Activated CD4-positive, alpha-beta T cell treated with anti-CD3 and anti-CD28 coated beads, Interleukin-2, amount 50 U/mL, for 24 hours (primary cell): Measurements from ENCODE around the gene ATXN1L.
"Not testable (repeated sequence)": the region's sequence is repeated elsewhere in the genome, so short reads cannot be mapped to it uniquely, and the experiment has no call there.

Experiments used
- DNase-seq, 2 donors: peaks; one replicate each; pipeline ENCODE4 v3.0.0-alpha.2; 2020; ENCODE audit warnings: low read depth in 1 of 2, low spot score in 1 of 2

ATXN1L gene, protein sequence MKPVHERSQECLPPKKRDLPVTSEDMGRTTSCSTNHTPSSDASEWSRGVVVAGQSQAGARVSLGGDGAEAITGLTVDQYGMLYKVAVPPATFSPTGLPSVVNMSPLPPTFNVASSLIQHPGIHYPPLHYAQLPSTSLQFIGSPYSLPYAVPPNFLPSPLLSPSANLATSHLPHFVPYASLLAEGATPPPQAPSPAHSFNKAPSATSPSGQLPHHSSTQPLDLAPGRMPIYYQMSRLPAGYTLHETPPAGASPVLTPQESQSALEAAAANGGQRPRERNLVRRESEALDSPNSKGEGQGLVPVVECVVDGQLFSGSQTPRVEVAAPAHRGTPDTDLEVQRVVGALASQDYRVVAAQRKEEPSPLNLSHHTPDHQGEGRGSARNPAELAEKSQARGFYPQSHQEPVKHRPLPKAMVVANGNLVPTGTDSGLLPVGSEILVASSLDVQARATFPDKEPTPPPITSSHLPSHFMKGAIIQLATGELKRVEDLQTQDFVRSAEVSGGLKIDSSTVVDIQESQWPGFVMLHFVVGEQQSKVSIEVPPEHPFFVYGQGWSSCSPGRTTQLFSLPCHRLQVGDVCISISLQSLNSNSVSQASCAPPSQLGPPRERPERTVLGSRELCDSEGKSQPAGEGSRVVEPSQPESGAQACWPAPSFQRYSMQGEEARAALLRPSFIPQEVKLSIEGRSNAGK

DNA sequence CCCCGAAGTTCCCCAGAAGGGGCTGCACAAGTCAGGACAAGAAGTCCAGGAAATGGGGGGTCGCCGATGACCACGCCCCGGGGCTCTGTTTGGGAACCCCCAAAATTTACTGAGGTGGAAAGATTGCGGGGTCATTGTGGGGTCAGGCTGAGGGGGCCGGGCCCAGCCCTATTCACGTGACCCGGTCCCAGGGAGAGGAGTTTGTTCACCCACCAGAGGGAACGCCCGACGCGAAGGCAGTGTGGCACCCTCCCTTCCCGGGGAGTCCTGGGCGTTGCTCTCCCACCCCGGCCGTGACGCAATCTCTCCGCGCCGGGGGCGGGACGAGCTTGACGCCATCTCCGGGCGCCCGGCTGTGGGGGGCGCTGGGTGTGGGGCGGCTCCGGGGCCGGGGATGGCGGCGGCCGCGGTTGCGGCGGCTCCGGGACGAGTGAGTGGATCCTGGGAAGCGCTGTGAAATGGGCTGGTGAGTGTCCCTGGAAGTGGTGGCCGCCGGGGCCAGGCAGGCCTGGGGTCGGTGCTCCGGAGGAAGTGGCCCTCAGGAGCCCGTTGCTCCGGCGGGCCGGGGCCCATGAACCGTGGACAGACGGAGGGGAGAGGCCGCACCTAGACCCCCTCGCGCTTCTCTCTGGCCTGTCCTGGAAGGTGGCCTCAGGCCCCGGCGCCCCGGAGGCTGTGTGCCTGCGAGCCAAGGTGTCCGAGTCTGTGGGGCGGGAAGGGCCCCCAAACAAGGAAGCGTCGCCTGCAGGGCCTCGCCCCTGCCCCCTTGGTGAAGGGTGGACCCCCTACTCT lies at the start of gene ATXN1L:
TSS of gene ATXN1L (plus strand) at position 338 of the 792 bp plus-strand sequence. CDS start 3,765 bp downstream, outside the sequence.
- peak; percentile 89 to 96 for DNase-seq

DNA sequence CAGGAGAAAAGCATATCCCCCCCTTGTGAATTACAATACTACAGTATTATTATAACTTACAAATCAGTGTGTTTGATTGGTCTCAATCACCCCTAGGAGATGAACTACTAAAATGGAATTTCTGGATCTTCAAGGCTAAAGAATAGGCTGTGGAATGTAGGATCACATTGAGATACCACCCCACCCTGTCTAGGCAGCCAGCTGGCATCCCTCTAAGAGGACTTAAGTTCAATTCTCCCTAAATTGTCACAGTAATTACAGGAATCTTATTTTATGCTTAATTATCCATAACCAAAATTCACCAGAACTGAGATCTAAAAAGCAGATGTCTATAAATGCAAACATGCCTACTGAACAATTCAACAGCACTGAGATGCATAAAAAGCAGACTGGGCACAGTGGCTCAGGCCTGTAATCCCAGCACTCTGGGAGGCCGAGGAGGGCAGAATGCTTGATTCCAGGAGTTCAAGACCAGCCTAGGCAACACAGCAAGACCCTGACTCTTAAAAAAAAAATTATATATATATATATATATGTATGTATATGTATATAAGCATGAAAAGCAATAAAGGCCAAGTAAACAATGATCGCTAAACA lies 49.2 kb upstream of the ATXN1L start:
- DNase-seq = no peak

DNA sequence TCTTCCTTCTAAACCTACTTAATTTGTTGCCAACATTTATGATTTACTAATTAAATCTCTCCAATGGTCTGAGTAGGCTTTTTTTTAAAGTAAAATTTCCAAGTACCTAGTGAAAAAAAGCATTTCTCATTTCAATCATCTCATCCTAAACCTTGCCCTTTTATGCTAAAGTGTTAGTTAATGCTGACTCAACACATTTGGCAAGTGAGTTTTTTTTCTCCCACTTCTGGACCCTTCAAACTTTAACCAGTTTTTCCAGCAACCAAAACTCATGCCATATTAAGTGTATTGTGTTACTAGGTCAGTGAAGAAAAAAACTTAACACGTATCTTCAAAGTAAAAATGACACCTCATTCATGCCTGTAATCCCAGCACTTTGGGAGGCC lies 42.5 kb upstream of the ATXN1L start:
- DNase-seq = no peak

DNA sequence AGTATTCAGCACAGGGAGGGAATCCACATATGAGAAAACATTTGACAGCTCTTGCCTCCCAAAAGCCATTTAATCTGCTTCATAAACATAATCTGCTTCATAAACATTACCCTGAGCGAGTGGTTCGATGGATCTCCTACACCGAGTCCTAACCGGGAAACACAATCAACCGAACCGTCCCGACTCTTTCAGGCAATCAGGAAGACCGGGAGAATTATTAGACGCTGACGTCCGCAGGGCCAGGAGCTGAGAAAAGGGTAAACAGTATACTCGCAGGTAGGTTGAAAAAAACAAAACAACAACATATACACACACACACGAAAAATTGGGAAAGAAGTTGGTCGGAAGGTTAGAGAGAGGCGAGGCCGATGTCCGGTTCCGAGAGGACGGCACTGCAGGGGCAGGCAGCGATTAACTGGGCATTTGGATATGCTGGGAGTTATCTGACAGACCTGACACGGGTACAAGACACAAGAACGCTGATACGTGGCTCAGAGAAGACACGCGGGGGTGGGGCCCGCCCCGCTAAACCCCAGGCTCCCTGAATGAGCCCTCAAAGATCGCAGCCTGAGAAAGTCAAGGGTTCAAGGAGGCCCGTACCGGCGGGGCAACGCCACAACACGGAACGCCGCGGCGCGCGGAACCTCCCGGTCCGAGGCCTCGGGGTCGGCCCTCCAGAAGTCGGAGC lies 37.7 kb upstream of the ATXN1L start:
- DNase-seq = peak in 1 of 2 donors; percentile 36

DNA sequence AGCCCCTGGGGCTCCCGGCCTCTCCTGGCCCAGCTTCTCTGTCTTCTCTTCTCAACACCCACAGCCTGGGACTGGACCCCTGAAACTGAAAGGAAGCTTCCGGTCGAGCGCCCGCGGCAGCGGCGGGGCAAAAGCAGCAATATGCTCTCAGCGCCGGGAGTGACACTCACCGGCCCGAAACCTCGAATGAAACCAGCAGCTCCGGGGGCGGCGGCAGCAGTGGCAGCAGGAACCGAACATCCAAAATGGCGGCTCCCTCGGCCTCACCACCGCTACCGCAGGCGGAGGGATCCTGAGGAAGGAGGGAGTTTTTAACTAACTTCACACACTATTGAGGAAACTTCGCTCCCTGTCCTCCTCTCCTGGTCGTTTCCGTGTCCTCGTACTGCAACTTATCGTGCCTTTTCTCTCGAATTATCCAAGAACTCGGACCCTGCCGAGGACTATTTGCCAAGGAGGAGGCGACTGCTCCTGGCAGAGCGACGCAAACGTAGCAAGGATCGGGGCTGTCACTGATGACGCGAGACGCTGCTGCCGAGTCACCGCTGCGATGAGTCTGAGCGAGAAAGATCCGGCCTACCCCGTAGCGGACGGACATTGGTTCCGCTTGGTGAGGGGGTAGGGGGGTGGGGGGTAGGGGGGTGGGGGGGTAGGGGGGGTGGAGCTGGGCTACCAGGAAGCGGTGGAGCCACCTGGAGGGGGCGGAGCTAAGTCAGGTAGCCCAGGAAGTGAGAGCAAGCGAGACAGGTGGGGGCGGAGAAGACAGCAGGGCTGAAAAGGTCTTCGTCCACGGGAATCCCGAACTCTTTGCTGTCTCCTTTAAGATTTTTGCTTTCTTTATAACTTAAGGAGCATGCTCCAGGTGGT lies 37.0 kb upstream of the ATXN1L start, which contains the start of gene AP1G1:
TSS of gene AP1G1 (minus strand) at position 242 of the 867 bp plus-strand sequence. CDS start 19,355 bp downstream, outside the sequence.
- peak; percentile 84 to 92 for DNase-seq

DNA sequence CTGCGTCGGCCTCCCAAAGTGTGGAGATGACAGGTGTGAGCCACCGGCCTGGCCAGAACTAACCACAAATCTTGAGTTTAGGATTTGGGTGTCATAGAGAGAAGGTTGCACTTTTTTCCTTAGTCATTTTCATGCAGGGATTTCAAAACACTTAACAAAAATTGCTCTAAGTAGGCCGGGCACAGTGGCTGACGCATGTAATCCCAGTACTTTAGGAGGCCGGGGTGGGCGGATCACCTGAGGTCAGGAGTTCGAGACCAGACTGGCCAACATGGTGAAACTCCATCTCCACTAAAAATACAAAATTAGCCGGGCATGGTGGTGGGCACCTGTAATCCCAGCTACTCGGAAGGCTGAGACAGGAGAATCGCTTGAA lies 35.6 kb upstream of the ATXN1L start:
- DNase-seq = not testable (repeated sequence)

DNA sequence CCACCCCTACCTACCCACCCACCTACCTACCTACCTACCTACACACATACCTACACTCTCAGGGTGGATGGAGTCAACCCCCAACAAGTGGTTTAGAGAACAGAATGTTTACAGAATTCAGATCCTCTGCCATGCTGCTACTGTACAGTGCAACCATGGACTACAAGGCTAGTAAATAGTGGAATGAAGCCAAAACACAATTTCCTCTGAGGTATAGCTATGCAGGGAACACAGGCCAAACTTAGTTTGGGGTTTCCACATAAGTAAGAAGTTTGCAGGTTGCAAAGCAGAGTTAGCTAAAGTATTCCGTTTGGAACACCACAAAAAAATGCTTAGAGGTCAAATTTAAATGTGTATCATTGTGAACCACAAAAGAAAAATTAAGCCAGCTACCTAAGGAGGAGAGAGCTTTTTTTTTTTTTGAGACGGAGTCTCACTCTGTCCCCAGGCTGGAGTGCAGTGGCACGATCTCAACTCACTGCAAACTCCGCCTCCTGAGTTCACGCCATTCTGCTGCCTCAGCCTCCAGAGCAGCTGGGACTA lies 34.4 kb upstream of the ATXN1L start:
- DNase-seq = no peak

DNA sequence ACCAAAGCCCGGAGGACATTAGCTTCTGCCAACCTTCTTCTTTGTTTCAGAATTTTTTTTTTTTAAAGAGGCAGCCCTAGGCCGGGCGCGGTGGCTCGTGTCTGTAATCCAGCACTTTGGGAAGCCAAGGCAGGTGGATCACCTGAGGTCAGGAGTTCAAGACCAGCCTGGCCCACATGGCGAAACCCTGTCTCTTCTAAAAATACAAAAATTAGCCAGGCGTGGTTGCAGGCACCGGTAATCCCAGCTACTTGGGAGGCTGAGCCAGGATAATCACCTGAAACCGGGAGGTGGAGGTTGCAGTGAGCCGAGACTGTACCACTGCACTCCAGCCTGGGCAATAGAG lies 28.6 kb upstream of the ATXN1L start:
- not testable (repeated sequence) for DNase-seq

DNA sequence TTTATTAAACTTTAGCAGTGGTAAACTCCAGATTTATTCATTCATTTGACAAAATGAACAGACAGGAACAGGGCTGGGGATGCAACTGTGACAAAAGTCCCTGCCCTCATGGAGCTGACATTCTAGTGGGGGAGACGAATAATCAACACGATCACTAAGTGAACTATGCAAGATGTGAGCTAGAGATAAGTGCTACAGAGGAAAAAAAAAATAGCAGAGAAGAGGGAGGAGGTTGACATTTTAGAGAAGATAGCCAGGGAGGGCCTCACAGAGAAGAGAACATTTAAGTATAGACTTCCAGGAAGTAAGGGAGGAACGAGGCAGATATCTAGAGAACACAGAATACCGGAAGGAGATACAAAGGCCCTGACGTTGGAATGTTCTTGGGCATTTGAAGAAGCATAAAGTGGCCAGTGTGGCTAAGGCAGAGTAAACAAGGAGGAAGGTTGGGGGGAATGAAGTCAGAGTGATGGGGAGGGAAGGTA lies 19.2 kb upstream of the ATXN1L start:
- no peak for DNase-seq

DNA sequence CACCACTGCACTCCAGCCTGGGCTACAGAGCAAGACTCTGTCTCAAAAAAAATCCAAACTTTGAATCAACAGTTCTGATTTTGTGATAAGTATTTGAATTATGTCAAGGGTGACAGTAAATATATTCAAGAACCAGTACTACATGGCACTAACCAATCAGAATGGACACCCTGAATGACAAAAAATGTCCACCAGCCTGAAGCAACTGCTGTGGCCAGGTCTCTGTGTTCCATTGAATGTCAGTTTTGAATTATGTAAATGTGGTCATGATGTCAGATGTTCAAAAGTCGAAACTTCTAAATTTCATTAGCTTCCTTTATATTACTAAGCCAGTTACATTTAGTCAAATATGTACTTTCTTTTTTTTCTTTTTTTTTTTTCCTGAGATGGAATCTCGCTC lies 15.4 kb upstream of the ATXN1L start:
- DNase-seq = no peak

DNA sequence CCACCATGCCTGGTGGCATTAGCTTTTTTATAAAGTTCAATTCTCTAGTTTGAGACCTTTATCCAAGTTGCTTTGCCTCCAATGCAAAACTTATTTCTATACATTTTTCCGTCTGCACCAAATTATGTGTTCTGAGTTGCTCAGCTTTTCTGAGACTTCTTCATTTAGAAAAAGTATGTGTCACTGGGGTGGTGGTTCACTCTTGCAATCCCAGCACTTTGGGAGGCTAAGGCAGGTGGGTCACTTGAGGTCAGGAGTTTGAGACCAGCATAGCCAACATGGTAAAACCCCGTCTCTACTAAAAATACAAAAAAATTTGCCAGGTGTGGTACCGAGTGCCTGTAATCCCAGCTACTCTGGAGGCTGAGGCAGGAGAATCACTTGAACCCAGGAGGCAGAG lies 14.1 kb upstream of the ATXN1L start:
- DNase-seq = not testable (repeated sequence)

DNA sequence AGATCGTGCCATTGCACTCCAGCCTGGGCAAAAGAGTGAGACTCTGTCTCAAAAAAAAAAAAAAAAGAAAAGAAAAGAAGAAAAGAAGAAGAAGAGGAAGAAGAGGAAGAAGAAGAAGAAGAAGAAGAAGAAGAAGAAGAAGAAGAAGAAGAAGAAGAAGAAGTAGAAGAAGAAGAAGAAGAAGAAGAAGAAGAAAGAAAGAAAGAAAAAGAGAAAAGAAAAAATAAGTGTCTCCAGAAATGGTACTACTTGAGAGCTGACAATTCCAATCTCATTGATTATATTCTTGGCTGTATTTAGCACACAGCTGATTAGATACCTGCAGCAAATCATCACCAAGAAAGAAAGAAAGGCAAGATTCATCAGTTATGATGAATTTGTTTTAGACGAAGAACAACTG lies 13.7 kb upstream of the ATXN1L start:
- not testable (repeated sequence) for DNase-seq

DNA sequence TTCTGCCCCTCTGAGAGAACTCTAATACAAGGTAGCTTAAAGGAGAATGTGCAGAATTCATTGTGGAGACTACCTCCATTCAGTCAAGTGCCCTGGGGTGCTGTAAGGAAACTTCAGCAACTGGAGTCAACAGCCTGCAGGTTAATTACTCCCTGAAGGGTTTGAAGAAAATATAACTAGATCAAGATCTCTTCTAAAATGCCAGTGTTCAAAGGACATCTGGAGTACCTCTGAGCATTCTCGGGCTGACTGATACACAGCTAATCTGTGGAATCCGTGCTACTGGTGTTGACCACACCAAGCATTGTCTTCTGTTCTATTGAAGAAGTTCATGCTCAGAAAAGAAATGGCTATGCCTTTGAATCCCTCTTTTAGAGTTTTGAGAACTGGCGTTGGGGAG lies 11.5 kb upstream of the ATXN1L start:
- DNase-seq = no peak

DNA sequence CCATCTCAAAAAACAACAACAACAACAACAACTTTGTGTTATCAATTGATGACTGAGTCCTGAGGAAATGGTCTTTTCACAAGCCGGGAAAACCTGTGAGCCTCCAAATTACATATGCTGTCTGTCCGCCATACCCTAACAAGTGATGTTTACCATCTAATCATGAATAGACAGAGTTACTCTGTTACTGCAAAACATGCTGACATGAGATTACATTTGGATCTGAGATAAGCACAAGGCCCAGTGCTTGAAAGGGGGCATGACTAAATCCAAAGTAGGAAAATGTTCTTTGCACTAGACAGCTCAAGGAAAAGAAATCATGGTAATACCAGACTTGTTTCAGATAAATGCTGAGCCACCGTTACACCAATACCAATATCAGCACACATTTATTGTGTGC lies 8.6 kb upstream of the ATXN1L start:
- DNase-seq = no peak

DNA sequence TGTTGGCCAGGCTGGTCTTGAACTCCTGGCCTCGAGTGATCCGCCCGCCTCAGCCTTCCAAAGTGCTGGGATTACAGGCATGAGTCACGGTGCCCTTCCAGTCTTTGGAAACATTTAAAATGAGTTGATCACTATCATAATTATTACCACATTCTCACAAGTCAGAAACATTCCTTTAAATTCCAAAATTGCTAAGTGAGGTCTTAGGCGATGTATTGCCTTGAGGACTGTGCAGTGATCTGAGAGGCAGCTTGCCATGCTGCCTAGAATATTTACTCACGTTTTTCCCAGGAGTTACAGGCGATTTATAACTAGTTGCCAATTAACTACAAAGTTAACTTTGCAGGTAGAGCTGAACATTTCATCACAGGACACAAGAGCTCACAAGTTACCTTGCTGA lies 5.7 kb upstream of the ATXN1L start:
- DNase-seq = no peak

DNA sequence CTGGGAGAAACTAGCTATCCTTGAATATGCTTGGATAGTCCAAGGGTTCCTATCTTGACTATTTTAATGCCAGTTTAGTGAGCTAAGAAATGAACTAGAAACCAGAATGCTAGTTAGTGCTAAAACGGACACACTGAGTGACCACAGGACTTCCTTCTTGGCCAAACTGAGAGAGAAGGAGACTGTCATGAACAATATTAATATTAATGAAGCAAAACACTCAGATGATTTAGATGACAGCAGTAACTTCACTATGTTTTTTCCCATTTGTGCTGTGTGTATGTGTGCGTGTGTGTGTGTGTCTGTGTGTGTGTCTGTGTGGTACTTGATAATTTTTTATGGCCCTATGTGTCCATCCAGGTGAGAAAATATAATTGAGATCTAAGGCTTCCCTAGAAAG lies 2.2 kb upstream of the ATXN1L start:
- DNase-seq = no peak

DNA sequence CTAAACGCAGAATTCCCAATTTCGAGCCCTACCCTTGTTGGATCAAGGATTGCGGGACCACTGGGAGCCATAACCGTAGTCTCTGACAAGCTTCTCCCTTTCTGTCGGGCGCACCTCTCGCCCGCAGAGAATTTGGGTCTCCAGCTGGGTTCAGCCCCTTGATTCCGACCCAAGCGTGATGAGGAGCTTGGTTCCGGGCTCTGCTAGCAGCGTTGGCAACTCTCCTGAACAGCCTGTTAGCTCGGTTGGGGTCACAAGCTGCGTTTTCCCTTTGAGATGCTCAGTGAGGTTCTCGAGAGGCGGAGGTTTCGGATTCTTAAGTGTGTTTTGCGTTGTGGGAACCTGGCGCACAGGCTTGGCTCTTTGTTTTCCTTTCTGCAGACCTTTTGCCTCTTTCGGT lies 655 bp downstream of the ATXN1L start:
- no peak for DNase-seq

DNA sequence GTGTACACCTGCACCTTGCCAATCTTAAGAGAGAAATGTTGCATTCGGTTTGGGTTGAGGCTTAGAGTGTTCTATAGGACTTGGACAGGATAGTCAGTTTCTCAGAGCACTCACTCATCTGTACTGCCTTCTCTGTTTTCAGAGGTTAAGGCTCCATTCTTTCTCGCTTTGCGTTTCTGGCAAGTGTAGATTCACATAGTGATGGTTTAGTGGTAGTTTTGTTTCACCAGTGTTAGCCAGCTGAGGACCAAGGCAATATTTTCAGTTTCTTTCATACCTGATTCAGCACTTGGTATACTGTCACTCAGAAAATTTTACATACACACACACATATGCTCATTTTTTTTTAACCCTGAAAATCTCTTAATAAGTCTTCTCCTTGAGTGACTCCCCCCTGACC lies 1.3 kb downstream of the ATXN1L start:
- no peak for DNase-seq

DNA sequence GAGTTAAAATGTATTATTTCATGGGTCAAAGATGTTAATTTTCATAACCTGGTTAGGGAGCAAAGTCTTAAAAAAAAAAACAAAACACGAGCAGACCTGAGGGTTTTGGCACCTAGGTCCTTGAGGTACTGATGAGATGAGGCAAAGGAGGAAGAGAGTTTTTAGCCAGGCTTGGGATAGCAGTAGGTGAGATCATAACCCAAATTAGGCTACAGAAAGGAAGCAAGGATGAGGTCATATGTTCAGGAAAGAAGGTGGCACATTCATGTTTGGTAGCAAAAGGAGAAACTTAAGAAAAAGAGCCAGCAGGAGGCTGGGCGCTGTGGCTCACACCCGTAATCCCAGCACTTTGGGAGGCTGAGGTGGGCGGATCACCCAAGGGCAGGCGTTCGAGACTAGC lies 2.8 kb downstream of the ATXN1L start:
- DNase-seq = no peak
